ENCODE data around the gene KLHL26.

Gene KLHL26

GRCh38 chr19:18650468-18651041 lies 13.7 kb downstream of the KLHL26 start:
- no peak overlapping the region for H3K4me3 ChIP-seq (ENCODE audit: low read length)
- no peaks in the 10 kb centered on the region for H3K4me1 ChIP-seq (ENCODE audit: low read length)
- H3K79me2 ChIP-seq (ENCODE audit: low read length), result peaks cover 4% of the 10 kb centered on the region; the same call in 1 of the 2 replicates

GRCh38 chr19:18651300-18651699 lies 14.5 kb downstream of the KLHL26 start:
- H3K4me1 ChIP-seq (ENCODE audit: low read length), result no peaks in the 10 kb centered on the region
- H3K4me2 ChIP-seq (ENCODE audit: low read depth, low read length), result no peak overlapping the region
- peaks cover 4% of the 10 kb centered on the region; the same call in 1 of the 2 replicates for H3K79me2 ChIP-seq (ENCODE audit: low read length)
- H3F3A ChIP-seq (ENCODE audit: insufficient read depth, low read length), result no peaks in the 10 kb centered on the region
- no peaks in the 10 kb centered on the region for H3K9me2 ChIP-seq (replicated peaks; ENCODE audit: insufficient read depth, low read length)
- no peak overlapping the region for H3K4me3 ChIP-seq (ENCODE audit: low read length)
- TF ChIP-seq EZH2phosphoT487 (IDR thresholded peaks at IDR 0.05; ENCODE audit: low read length) (no peak), CTCF (IDR thresholded peaks at IDR 0.05; ENCODE audit: low read length) (no peak), EZH2 (optimal IDR thresholded peaks at IDR 0.05; ENCODE audit: low read depth, low read length) (no peak)
- no peaks in the 10 kb centered on the region for H3K36me3 ChIP-seq (replicated peaks; ENCODE audit: insufficient read depth, low read length)
- H3K9ac ChIP-seq (ENCODE audit: low read length), result no peak overlapping the region
- H3K27ac ChIP-seq (ENCODE audit: low read length), result no peak overlapping the region
- H3K9me3 ChIP-seq (replicated peaks; ENCODE audit: insufficient read depth, low read length), result no peaks in the 10 kb centered on the region
- H4K20me1 ChIP-seq (ENCODE audit: insufficient read depth, low read length), result no peaks in the 10 kb centered on the region
- H2AFZ ChIP-seq (ENCODE audit: low read length), result no peak overlapping the region
- no peaks in the 10 kb centered on the region for H3K27me3 ChIP-seq (replicated peaks; ENCODE audit: insufficient read depth, low read length)
- no peak for DNase-seq

More at GRCh38 chr19:18650468-18651041, 13.7 kb downstream of the KLHL26 start:
- Histone ChIP-seq H3K9ac (ENCODE audit: low read length) (no peak overlapping the region), H3K27ac (ENCODE audit: low read length) (no peak overlapping the region), H2AFZ (ENCODE audit: low read length) (no peak overlapping the region), H3K36me3 (replicated peaks; ENCODE audit: insufficient read depth, low read length) (no peaks in the 10 kb centered on the region), H3K9me2 (replicated peaks; ENCODE audit: insufficient read depth, low read length) (no peaks in the 10 kb centered on the region), H3K27me3 (replicated peaks; ENCODE audit: insufficient read depth, low read length) (no peaks in the 10 kb centered on the region), H3F3A (ENCODE audit: insufficient read depth, low read length) (no peaks in the 10 kb centered on the region), H3K9me3 (replicated peaks; ENCODE audit: insufficient read depth, low read length) (no peaks in the 10 kb centered on the region), H3K4me2 (ENCODE audit: low read depth, low read length) (no peak overlapping the region), H4K20me1 (ENCODE audit: insufficient read depth, low read length) (no peaks in the 10 kb centered on the region)
- TF ChIP-seq CTCF (IDR thresholded peaks at IDR 0.05; ENCODE audit: low read length), result no peak
- TF ChIP-seq EZH2phosphoT487 (IDR thresholded peaks at IDR 0.05; ENCODE audit: low read length), result no peak
- TF ChIP-seq EZH2 (optimal IDR thresholded peaks at IDR 0.05; ENCODE audit: low read depth, low read length), result no peak
- DNase-seq, result no peak

- Histone ChIP-seq H3F3A (ENCODE audit: insufficient read depth, low read length) (no peaks in the 10 kb centered on the region), H3K4me1 (ENCODE audit: low read length) (no peaks in the 10 kb centered on the region), H3K36me3 (replicated peaks; ENCODE audit: insufficient read depth, low read length) (no peaks in the 10 kb centered on the region), H3K9me3 (replicated peaks; ENCODE audit: insufficient read depth, low read length) (no peaks in the 10 kb centered on the region), H3K79me2 (ENCODE audit: low read length) (no peaks in the 10 kb centered on the region), H3K27ac (ENCODE audit: low read length) (no peak overlapping the region), H2AFZ (ENCODE audit: low read length) (no peak overlapping the region), H3K9me2 (replicated peaks; ENCODE audit: insufficient read depth, low read length) (no peaks in the 10 kb centered on the region), H3K9ac (ENCODE audit: low read length) (no peak overlapping the region), H4K20me1 (ENCODE audit: insufficient read depth, low read length) (no peaks in the 10 kb centered on the region), H3K4me2 (ENCODE audit: low read depth, low read length) (no peak overlapping the region), H3K4me3 (ENCODE audit: low read length) (no peak overlapping the region), H3K27me3 (replicated peaks; ENCODE audit: insufficient read depth, low read length) (no peaks in the 10 kb centered on the region)
- TF ChIP-seq EZH2phosphoT487 (IDR thresholded peaks at IDR 0.05; ENCODE audit: low read length) (no peak), CTCF (IDR thresholded peaks at IDR 0.05; ENCODE audit: low read length) (no peak), EZH2 (optimal IDR thresholded peaks at IDR 0.05; ENCODE audit: low read depth, low read length) (no peak)
- DNase-seq, result no peak
Observed at GRCh38 chr19:18651733-18652132, 14.9 kb downstream of the KLHL26 start.

Data from MM.1S (cell line).